ENCODE results near the gene AGFG1.

- no peak for TF ChIP-seq CTCF (conservative IDR thresholded peaks at IDR 0.05 in 1 of 2, IDR thresholded peaks at IDR 0.05 in 1 of 2; ENCODE audit: low read depth in 1 of 2, low read length in 2 of 2)
- TF ChIP-seq EZH2 (IDR thresholded peaks at IDR 0.05; ENCODE audit: low read length, missing control alignments) = no peak
These were observed 43.1 kb upstream of the AGFG1 start for GRCh38 chr2:227428731-227429285.

Data from fibroblast of lung (primary cell).